HuH-7.5 (cell line): Measurements from ENCODE around the gene ANGPTL1.

Source experiments
- DNase-seq: peaks from one replicate; pipeline ENCODE4 v3.0.0; 2011; ENCODE audit warnings: low spot score

ANGPTL1 gene

GRCh38 chr1:178870944-178871343, at the start of gene ANGPTL1:
ANGPTL1 (minus strand) TSS chr1:178871077; CDS start chr1:178865776, 5,301 bp downstream.
- no peak for DNase-seq

GRCh38 chr1:178919581-178919980, 48.7 kb upstream of the ANGPTL1 start:
- no peak for DNase-seq

GRCh38 chr1:178918955-178919354, 48.1 kb upstream of the ANGPTL1 start:
- no peak for DNase-seq

GRCh38 chr1:178918308-178918707, 47.4 kb upstream of the ANGPTL1 start:
- no peak for DNase-seq

- DNase-seq, result no peak
Observed at GRCh38 chr1:178916448-178917174, 45.7 kb upstream of the ANGPTL1 start.

- no peak for DNase-seq
Observed at GRCh38 chr1:178912597-178912996, 41.7 kb upstream of the ANGPTL1 start.

- no peak for DNase-seq
Observed at GRCh38 chr1:178910023-178910422, 39.1 kb upstream of the ANGPTL1 start.

GRCh38 chr1:178908358-178908757, 37.5 kb upstream of the ANGPTL1 start:
- DNase-seq, result no peak

GRCh38 chr1:178901482-178902125, 30.7 kb upstream of the ANGPTL1 start:
- no peak for DNase-seq

GRCh38 chr1:178899402-178899801, 28.5 kb upstream of the ANGPTL1 start:
- DNase-seq, result no peak

GRCh38 chr1:178898401-178898800, 27.5 kb upstream of the ANGPTL1 start:
- DNase-seq, result no peak

GRCh38 chr1:178895928-178896327, 25.1 kb upstream of the ANGPTL1 start:
- no peak for DNase-seq

GRCh38 chr1:178886551-178886950, 15.7 kb upstream of the ANGPTL1 start:
- DNase-seq, result no peak

- DNase-seq, result no peak
Observed at GRCh38 chr1:178885869-178886268, 15.0 kb upstream of the ANGPTL1 start.

GRCh38 chr1:178881950-178882349, 11.1 kb upstream of the ANGPTL1 start:
- no peak for DNase-seq

GRCh38 chr1:178877896-178878295, 7.0 kb upstream of the ANGPTL1 start:
- no peak for DNase-seq

GRCh38 chr1:178875936-178876335, 5.1 kb upstream of the ANGPTL1 start:
- DNase-seq, result no peak

- no peak for DNase-seq
Observed at GRCh38 chr1:178874966-178875365, 4.1 kb upstream of the ANGPTL1 start.

- no peak for DNase-seq
Observed at GRCh38 chr1:178871551-178872320, 859 bp upstream of the ANGPTL1 start.

- DNase-seq, result no peak
Observed at GRCh38 chr1:178870221-178870620, 656 bp downstream of the ANGPTL1 start.

- no peak for DNase-seq
Observed at GRCh38 chr1:178869119-178869697, 1.7 kb downstream of the ANGPTL1 start.

GRCh38 chr1:178868706-178869105, 2.2 kb downstream of the ANGPTL1 start:
- DNase-seq, result no peak

- no peak for DNase-seq
Observed at GRCh38 chr1:178867670-178868069, 3.2 kb downstream of the ANGPTL1 start.
